HL-60 (cell line): ENCODE measurements around the gene LTB4R.
A peak's percentile ranks its signal among the peaks of the same experiment; 100 is the strongest.

Experiments used
- POLR2AphosphoS5 ChIP-seq: IDR thresholded peaks from 2 replicates; pipeline ENCODE4 v1.6.1; 2012; ENCODE audit warnings: low read depth
- TF ChIP-seq, protein P1 (sequence below): IDR thresholded peaks from one replicate; pipeline ENCODE4 v1.5.1; 2011; ENCODE audit warnings: low read length, control low read depth, inconsistent platforms; ENCODE audit not compliant: insufficient read depth

DNA sequence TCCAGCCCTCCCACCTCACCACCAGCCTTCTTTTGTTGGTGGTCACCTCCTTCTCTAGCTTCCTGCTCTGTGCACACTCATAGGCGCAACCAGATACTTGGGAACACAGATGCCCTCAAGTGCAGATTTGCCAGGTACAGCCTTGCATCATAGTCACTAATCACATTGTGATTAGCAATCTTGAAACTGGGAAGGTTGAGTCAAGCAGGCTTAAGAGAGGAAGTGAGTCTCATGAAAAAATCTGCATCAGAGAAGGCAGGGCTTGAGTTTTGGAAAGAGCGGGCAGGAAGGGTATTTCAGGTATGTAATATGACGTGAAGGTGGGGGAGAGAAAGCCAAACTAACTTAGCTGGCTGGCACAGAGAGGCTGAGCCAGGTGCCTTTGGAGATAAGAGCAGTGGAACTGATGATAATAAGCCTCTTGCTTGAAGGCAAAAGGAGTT is 37.2 kb upstream of the LTB4R start:
- TF ChIP-seq, protein P1, sequence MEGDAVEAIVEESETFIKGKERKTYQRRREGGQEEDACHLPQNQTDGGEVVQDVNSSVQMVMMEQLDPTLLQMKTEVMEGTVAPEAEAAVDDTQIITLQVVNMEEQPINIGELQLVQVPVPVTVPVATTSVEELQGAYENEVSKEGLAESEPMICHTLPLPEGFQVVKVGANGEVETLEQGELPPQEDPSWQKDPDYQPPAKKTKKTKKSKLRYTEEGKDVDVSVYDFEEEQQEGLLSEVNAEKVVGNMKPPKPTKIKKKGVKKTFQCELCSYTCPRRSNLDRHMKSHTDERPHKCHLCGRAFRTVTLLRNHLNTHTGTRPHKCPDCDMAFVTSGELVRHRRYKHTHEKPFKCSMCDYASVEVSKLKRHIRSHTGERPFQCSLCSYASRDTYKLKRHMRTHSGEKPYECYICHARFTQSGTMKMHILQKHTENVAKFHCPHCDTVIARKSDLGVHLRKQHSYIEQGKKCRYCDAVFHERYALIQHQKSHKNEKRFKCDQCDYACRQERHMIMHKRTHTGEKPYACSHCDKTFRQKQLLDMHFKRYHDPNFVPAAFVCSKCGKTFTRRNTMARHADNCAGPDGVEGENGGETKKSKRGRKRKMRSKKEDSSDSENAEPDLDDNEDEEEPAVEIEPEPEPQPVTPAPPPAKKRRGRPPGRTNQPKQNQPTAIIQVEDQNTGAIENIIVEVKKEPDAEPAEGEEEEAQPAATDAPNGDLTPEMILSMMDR = no peak
- TF ChIP-seq POLR2AphosphoS5 = 0 out of 2 replicates have a peak, but pooled peaks have one; percentile 27
